T-helper 22 cell (primary cell): ENCODE measurements around the gene JMJD7.

ENCODE experiments used
- DNase-seq: peaks from one replicate; pipeline ENCODE4 v3.0.0-alpha.2; 2020; ENCODE audit warnings: low read depth

JMJD7 gene

DNA sequence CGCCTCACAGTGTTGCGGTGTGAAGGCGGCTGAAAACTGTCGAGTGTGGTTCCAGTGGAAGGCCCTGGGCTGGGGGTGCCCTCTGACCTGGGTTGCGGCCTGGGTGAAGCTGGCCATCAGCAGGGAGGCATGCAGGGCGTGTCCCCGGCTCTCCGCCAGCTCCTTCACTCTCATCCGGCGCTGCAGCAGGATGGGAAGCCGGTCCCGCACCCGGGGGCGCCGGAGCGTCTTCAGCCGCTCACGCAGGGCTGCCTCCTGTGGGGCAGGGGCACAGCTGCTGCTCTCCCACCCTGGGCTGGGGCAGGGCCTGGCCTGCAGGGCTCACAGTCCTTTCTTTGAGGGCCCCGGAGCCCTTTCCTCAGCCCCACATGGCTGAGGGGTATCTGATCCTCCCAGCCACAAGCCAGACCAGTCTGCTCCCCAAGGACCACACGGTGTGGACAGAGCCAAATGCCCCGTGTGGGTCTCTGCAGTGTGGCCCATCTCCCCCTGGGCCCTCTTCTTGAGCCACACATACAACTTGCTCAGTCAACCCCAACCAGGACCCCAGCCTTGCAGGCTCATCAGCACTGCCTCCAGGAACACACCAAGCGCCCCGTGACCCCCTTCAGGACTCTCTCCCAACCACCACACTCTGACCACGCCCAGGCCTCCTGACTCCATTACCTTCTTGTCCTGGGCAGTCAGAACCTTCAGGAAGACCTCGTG, 39.1 kb downstream of the JMJD7 start:
- no peak for DNase-seq

DNA sequence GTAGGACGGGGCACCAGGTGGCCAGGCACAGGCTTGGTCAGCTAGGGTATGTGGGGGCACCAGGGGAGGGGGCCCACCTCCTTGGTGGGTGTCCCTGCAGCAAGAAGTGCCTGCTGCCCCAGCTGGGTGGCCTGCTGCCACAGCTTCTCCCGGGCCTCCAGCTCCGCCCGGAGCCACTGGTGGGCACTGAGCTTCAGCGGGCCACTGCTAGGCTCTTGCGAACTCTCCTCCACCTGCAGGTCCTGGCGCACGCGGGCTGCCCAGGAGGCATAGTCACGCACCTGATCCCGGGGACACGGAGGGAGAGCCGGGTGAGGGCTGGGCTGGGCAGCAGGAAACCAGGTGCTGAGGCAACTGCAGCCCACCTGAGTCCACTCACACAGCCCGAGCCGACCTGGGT, 40.4 kb downstream of the JMJD7 start:
- DNase-seq, result no peak

DNA sequence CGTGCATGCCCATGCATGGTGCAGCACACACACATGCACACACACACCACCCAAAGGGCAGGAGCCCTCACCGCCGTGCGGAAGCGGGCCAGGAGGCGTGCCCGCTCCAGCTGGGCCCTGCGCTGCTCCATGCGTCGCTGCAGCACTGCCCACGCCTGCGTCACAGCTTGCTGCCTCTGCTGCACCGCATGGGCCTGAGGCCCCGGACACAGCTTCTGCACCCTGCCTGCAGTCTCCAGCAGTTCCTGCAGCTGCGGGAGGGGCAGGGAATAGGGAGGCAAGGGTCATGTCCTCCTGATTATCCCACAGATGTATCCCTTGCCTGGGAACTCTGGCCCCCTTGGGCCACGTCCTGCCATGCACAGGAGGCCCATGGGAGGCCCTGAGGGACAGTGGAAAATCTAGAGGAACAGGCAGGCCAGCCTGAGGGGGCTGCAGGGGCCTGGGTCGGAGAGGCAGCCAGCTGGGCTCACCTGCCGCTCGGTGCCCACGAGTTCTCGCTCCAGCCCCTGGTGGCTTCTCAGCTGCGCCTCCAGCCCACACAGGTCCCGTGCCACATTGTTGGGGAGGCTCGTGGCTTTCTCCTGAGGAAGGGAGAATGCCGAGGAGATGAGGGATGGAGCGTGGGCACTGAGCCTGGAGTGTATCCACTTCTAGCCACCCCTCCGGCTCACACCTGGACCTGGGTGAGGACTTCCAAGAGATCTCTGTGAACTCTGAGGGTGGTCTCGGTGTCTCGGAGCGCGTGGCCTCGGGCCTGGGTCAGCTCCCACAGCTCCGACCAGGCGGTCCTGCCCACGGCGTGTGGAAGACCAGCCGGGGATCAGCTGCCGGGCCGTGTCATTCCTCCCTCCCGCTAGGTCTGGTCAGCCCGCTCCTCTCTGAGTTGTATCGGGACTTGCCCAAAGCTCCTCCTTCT, 42.1 kb downstream of the JMJD7 start:
- no peak for DNase-seq

DNA sequence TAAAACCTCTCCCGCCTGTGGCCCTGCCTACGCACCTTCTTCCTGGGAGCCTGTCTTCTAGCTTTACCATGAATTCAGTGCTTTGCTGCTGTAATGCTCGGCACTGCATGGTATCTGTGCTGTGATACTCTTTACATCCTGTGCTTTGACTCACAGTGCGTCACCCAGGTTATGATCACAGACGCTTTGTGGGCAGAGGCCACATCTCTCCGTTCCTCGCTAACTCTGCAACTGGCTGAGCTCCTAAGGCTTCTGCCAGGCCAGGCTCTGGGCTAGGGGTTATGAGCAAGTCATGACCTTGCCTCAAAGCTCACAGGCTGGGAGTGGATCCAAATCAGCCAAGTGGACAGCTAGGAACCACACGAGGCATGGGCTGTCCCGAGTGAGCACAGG, 42.8 kb downstream of the JMJD7 start:
- peak; percentile 48 for DNase-seq

- no peak for DNase-seq
Observed at GRCh38 chr15:41871175-41871905, 43.4 kb downstream of the JMJD7 start.

DNA sequence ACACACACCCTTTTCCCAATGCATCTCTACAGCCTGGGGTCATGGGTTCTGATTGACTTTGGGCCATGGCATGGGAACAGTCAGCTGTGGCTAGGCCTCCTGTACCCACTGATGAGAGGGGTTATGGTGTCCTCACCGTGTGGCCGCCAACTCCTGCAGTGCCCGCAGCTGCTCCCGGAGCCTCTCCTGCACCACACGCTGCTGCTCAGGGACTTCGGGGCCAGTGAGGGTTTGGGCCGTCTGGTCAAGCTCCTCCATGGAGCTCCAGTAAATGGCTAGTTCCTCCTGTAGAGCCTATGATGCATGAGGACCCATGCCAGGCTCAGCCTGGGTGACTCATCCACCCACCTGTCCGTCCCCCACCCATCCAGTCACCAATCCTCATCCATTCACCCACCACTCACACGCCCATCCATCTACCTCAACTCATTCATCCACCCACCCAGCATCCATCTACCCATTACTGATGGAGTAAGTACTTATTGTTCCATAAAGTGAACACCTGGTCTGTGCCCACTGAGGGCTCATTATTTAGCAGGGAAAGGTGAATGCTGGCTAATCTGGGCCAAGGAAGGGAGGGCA, 44.4 kb downstream of the JMJD7 start:
- no peak for DNase-seq

DNA sequence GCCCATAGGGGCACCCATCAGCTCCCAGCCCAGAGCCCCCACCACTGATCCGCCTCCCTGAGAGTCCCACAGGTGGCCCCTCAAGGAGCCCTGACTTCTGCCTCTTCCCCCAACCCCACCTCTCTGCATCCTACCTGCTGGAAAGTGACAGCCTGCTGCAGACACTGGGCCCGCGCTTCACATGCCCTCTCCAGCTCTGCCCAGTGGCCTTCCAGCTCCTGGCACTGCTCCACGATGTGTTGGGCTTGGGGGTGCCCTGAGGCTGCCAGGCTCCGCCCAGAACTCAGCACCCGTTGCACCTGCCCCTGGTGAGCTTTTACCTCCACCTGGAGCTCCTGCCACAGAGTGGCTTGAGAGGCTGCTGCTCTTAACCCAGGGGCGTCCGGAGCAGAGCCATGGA, 45.8 kb downstream of the JMJD7 start:
- DNase-seq, result no peak

GRCh38 chr15:41874736-41875135, 46.8 kb downstream of the JMJD7 start:
- no peak for DNase-seq

GRCh38 chr15:41876007-41876406, 48.1 kb downstream of the JMJD7 start:
- DNase-seq, result no peak

DNA sequence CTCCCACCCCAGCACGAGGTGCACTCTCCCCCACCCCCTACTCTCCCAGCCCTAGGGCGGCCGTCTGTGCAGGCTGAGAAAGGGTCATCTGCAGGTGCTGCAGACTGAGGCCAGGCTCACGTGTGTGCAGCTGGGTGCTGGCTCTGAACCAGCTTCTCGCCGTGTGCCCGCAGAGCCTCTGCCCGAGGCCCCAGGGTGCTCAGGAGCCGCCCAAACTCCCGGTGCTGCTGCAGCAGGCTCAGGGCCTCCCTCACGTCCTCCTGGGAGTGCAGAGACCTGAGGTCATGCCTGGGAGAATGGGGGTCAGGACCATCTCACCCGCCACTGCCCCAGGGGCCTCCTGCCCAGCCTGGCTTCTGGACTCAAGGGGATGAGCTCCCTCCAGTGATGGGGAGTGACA, 48.8 kb downstream of the JMJD7 start:
- DNase-seq, result no peak

DNA sequence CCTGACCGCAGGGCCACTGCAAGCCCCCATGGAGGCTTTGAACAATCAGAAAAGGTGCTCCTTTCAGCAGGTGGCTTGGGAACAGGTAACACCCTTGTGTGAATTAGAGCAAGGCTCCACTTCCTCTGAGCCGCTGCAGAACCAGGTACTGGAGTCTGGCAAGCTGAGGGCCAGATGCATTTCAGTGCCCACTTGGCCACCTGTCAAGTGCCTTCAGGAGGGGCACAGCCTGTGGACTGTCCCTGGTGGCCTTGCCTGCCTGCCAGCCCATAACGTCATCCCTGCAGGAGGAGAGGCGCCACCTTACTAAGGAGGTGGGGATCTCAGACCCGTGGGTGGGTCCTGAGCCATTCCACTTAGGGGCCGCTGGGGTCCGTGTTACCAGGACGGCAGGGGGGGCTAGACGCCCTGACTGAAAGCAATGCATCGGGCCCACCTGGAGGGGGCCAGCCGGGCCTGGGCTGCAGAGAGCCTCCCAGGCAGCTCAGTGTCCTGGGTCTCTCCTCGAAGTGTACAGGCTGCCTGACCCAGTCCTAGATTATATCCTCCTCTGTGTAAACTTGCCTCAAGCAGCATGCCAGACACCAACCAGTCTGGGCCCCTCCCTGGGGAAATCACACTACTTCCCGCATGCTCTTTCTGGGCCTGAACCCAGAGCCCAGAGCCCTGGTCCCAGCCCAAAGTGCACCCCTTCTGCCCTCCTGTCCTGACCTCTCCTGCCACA, 49.9 kb downstream of the JMJD7 start:
- no peak for DNase-seq

DNA sequence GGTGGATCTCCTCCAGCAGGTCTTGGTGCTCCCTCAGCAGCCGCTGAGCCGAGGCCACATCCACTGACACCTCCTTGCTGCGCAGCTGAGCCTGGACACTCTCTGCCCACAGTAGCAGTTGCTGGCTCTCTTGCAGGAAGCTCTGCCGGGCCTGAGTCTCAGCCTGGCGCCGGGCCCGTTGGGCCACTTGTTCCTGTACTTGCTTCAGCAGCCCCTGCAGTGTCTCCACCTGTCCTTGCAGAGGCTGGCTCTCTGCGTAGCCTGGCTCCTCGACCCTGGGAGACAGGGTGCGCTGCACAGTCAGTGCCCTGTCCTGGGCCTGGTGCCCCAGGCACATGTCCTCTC, 50.4 kb downstream of the JMJD7 start:
- no peak for DNase-seq

GRCh38 chr15:41879321-41879845, 51.5 kb downstream of the JMJD7 start:
- no peak for DNase-seq

GRCh38 chr15:41880156-41880877, 52.4 kb downstream of the JMJD7 start:
- no peak for DNase-seq

DNA sequence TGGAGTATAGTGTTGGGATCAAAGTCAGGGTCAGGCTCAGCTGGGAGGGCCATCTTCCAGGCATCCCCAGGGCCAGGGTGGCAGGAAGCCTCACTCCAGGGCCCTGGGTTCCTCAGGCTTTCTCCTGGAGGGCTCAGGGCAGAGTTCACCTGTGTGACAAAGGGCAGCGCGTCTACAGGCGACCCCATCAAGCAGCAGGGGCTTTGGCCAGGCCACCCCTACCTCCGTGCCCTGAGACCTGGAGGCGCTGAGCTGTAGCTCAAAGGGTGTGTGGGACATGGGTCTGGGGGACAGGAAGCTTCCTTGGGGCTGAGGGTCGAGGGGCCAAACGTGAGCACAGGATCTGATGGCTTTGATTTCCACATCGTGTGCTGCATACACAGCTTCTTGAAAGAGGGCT, 53.2 kb downstream of the JMJD7 start:
- no peak for DNase-seq

- no peak for DNase-seq
Observed at GRCh38 chr15:41881550-41881919, 53.6 kb downstream of the JMJD7 start.

- DNase-seq, result no peak
Observed at GRCh38 chr15:41881920-41882688, 54.2 kb downstream of the JMJD7 start.

- DNase-seq, result no peak
Observed at GRCh38 chr15:41882689-41883483, 55.0 kb downstream of the JMJD7 start.

- no peak for DNase-seq
Observed at GRCh38 chr15:41883484-41883825, 55.6 kb downstream of the JMJD7 start.
